Epithelial cell of esophagus (primary cell): ENCODE measurements around the gene F7.

ENCODE experiments used
- DNase-seq: peaks from one replicate; pipeline ENCODE4 v3.0.0; 2010; ENCODE audit warnings: low read depth
- H3K4me3 ChIP-seq: 2 replicates; pipeline ENCODE4 v1.5.1; 2011; ENCODE audit warnings: mild to moderate bottlenecking, low read length, control low read depth
- CTCF ChIP-seq: IDR thresholded peaks from 2 replicates; pipeline ENCODE4 v1.5.1; 2011; ENCODE audit warnings: low read depth, mild to moderate bottlenecking, low read length, control low read depth, inconsistent platforms; ENCODE audit not compliant: insufficient read depth; ENCODE audit errors: missing control alignments

F7 gene

GRCh38 chr13:113087923-113088690 is 17.5 kb upstream of the F7 start:
- DNase-seq: no peak
- no peak overlapping the region for H3K4me3 ChIP-seq
- TF ChIP-seq CTCF: no peak

GRCh38 chr13:113088691-113089020 is 16.9 kb upstream of the F7 start:
- DNase-seq: no peak
- TF ChIP-seq CTCF: no peak
- no peak overlapping the region for H3K4me3 ChIP-seq

GRCh38 chr13:113089693-113090414 is 15.7 kb upstream of the F7 start:
- no peak for TF ChIP-seq CTCF
- no peak overlapping the region for H3K4me3 ChIP-seq
- no peak for DNase-seq

- no peak for TF ChIP-seq CTCF
- no peak overlapping the region for H3K4me3 ChIP-seq
- no peak for DNase-seq
Observed at GRCh38 chr13:113090415-113090770, 15.2 kb upstream of the F7 start.

- TF ChIP-seq CTCF: no peak
- no peak overlapping the region for H3K4me3 ChIP-seq
- DNase-seq: no peak
Observed at GRCh38 chr13:113090806-113091205, 14.8 kb upstream of the F7 start.

GRCh38 chr13:113091211-113091771 is 14.3 kb upstream of the F7 start:
- no peak for TF ChIP-seq CTCF
- no peak for DNase-seq
- no peak overlapping the region for H3K4me3 ChIP-seq
